HG03442 (cell line): ENCODE measurements around the gene CLEC18C.
"Not testable (repeated sequence)": the region's sequence is repeated elsewhere in the genome, so short reads cannot be mapped to it uniquely, and the experiment has no call there.

ENCODE experiments used
- ATAC-seq: cut with Tn5 transposase; IDR thresholded peaks from one replicate; pipeline ENCODE4 v1.9.1; 2021; ENCODE audit warnings: mild to moderate bottlenecking, moderate library complexity; ENCODE audit not compliant: unreplicated experiment

CLEC18C gene

GRCh38 chr16:70204668-70205405, 31.2 kb downstream of the CLEC18C start:
- not testable (repeated sequence) for ATAC-seq

- ATAC-seq: not testable (repeated sequence)
Observed at GRCh38 chr16:70206382-70206781, 32.8 kb downstream of the CLEC18C start.

DNA sequence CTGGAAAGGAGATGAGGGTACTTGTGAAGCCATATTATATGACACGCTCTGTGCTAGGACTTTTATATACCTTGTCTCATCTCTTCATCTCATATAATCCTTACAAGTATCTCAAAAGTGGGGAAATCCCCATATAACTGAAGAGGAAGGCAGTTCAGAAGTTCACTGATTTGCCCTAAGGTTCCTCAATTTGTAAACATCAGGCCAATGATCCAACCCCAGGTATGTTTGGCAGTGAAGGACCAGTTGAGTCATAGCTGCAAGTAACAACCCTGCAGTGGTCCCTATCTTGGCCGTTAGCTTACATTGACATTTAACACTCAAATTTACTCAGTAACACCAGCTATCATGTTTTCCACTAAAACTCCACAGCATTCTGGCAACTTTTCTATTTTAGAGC, 45.0 kb downstream of the CLEC18C start:
- not testable (repeated sequence) for ATAC-seq

DNA sequence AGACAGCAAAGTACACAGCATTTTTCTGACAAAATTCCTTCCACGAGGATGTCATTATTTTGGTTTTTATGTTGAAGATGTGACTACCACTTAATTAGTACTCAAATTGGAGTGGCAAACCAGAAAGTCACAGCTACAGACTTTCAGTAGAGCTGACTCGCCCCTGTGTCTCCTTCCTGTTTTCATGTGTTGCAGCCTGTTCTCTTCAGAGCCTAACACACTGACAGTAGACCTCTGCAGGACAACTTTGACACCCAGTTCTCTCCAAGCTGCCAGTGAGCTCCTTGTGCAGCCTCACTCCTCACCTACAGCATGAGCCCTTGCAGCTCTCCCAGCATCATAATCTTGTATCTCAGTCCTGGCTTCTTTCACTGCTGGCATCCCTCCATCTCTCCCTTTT, 49.0 kb downstream of the CLEC18C start:
- ATAC-seq: not testable (repeated sequence)

DNA sequence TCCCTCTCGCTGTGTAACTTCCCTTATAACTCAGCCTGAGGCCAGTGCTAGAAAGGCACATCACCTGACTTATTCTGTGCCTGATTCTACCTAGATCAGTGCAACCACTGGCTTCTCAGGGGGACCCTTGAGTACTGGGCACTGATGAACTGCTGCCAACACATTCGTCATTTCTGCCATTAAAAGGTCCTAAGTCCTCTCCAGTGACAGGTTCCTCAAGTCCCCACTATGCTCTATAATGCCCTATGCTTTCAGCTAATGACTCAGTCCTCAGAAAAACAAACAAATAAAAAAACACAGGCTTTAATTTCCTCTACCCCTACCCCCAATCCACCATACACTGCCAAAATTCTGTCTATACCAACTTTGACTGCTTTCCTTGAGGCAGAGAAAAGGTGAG, 49.6 kb downstream of the CLEC18C start:
- ATAC-seq: not testable (repeated sequence)

DNA sequence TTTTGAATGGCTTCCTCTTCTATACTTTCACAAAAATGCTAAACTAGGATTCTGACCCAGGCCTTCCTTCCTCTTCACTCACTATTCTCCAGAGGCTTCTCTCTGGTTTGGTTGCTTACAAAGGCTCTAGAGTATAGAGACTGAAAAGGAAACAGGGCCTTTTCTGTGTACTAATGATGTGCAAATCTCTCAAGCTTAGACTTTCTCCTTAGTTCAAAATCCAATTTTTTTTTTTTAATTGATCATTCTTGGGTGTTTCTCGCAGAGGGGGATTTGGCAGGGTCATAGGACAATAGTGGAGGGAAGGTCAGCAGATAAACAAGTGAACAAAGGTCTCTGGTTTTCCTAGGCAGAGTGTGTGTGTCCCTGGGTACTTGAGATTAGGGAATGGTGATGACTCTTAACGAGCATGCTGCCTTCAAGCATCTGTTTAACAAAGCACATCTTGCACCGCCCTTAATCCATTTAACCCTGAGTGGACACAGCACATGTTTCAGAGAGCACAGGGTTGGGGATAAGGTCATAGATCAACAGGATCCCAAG, 50.5 kb downstream of the CLEC18C start:
- ATAC-seq: not testable (repeated sequence)

DNA sequence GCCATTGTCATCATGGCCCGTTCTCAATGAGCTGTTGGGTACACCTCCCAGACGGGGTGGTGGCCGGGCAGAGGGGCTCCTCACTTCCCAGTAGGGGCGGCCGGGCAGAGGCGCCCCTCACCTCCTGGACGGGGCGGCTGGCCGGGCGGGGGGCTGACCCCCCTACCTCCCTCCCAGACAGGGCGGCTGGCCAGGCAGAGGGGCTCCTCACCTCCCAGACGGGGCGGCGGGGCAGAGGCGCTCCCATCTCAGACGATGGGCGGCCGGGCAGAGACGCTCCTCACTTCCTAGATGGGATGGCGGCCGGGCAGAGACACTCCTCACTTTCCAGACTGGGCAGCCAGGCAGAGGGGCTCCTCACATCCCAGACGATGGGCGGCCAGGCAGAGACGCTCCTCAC, 51.1 kb downstream of the CLEC18C start:
- ATAC-seq: not testable (repeated sequence)

GRCh38 chr16:70225430-70225829, 51.8 kb downstream of the CLEC18C start:
- not testable (repeated sequence) for ATAC-seq

DNA sequence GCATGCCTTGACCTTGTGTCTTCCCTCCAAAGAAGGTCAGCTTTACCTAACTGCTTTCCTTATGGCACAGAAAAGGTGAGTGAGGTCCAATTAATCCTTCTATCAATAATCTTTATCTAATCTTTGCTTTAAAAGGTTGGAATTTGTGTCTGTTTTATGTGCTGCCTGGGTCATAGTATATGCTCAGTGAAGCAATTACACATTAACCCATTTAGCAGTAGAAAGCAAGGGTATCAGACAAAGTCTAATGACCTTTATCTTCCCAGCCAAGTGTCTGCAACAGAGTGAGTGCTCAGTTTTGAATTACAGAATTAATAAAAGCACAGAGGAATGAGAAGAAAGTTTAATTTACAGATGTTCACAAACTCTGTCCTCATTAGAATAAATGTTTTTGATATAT, 52.4 kb downstream of the CLEC18C start:
- not testable (repeated sequence) for ATAC-seq

- ATAC-seq: not testable (repeated sequence)
Observed at GRCh38 chr16:70231831-70232230, 58.2 kb downstream of the CLEC18C start.
